Measurements from ENCODE around the gene ZNF503.
"Not testable (repeated sequence)": the region's sequence is repeated elsewhere in the genome, so short reads cannot be mapped to it uniquely, and the experiment has no call there.

Gene ZNF503

DNA sequence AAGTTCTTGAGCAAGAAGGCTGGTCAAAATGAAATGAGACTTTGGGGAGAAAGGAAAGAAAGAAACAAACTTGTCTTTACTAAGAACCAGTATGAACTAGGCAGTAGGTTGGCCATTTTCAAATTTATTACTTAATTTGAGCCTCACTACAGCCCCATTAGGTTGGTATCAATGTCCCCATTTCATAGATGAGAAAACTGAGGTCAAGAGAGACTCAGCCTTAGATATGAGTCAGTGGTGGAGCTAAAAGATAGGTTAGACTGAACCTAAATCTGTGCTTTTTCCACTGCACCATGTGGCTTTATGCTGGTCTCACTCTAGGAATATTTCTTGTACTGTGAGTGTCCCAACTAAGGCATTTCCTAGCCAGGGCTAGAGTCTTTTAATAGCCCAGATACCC, 8.8 kb downstream of the ZNF503 start:
- no peak for DNase-seq

DNA sequence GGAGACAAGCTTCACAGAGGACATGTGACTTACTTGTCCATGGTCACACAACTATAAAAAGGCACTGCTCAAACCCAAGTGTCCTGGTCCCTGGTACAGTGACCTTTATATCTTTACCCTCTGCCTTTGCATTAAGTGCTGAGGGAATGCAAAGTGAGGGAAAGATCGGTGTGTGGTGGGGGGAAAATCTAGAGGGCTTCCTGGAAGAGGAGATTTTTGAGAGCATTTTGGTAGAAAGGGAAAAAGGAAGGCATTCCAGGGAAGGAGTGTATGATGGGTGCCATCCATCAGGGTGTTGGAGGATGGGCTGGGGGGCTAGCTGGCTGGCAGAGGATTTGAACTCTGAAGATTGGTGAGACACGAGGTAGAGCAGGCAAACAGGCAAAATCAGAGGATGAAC, 9.3 kb downstream of the ZNF503 start:
- DNase-seq = no peak

DNA sequence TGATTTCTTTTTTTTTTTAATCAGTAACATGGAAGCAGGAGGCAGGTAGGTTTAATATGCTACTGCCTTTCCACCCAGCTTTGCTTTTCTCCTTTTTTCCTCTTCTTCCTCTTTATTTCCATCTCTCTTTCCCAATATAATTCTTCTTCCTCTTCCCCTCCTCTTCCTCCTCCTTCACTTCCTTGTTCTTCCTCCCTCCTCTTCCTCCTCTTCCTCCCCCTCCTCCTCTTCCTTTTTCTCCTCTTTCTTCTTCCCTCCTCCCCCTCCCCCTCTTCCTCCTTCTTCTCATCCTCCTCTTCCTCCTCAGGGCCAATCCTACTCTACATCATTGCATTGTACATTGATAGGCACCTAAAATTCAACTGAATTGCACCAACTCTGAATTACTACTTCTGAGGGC, 11.4 kb downstream of the ZNF503 start:
- DNase-seq = no peak

DNA sequence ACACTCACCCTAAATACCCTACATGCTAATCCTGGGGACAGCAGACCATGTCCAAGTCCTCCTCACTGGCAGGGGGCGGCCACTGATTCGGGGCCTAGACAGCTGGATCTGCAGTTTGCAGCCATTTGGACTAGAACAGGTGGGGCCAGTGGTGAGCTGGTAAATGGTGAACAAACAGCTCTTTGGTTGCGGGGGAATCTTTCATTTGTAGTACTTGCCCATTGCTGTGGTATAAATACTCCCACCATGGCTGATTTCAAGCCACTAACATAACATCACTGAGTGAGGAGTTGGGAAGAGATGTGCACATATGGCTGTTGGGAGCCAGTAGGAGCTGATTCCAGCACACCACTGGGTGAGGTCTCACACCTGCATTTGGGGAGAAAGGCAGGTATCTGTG, 13.5 kb downstream of the ZNF503 start:
- DNase-seq = no peak

DNA sequence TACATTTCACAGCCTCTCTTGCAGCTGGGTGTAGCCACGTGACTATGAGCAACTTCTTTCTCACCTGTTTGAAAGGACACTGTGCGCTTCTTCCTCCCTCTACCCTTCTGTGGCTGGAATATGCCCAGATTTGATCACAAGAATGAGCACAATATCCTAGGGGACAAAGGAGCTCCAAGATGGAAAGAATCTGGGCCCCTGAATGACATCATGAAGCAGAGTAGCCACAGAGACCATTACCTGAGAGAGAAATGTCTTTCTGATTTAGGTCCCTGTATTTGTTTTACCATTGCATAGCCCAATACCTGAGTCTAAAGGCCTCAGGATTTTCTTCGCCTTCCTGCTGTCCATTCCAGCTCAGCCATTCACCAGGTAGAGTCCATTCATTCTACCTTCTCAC, 15.4 kb downstream of the ZNF503 start:
- no peak for DNase-seq

DNA sequence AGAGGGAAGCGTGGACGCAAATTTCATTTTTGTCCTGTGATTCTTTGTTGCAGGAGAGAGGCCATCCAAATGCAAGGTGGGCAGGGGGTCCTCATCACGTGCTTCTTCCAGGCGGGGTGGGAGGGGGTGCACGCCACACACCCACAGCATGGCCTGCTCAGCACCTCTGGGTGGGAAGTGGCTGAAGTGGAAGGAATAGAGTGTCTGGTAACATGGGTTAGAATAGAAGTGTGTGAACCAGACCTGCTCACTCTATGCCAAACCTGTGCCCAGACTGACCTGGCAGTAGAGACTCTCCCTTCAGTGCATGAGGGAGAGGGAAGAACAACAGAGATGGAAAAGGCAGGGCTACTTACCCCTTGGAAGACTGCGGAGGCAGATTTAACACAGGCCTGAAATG, 21.7 kb downstream of the ZNF503 start:
- DNase-seq = no peak

DNA sequence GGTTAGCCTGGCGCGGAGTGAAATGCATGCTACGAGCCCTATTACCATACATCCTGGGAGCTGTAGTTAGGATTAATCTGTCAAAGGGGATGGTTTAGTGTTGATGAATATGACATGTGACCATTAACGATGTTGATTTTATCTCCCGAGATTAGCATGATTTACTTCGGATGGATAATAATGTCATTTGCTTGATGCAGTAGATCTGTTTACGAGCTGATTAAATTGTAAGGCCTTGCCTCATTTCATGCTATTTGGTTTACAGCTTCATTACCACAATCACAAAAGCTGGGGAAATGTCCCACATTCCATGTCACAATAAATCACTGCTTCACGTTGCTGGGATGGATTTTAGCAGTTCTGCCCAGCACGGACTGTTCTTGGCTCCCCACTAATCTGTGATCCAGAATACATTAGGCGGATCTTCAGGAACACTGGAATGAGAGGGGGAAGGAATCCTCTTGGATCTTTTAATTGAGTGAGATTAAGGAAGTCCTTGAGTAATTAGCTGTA, 22.3 kb downstream of the ZNF503 start:
- DNase-seq = no peak

DNA sequence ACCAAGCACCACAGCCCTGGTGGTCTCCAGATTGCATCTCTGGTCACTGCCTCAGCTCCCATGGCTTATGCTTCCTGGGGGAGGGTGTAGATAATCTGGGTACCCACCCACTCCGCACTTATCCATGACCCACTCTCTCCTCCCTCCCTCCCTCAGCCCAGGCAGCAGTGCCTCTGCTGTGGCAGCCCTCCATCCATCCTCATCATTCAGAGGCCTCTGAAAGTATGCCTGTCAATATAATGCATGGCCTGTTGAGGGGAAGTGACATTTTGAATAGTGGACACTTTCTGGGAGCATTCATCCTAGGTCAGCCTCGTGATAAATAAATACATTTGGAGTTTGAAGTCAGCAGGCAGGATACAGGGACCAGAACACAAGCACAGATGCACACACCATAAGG, 23.2 kb downstream of the ZNF503 start:
- DNase-seq = no peak

DNA sequence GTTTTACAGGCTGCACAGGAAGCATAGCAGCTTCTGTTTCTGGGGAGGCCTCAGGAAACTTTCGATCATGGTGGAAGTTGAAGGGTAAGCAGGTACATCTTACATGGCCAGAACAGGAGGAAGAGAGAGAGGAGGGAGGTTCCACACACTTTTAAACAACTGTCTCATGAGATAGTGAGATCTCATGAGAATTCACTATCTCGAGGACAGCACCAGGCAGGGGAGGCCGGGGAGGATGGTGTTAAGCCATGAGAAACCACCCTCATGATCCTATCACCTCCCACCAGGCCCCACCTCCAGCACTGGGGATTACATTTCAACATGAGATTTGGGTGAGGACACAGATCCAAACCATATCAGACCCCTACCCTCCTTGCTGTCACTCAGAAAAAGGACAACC, 23.7 kb downstream of the ZNF503 start:
- DNase-seq = no peak

DNA sequence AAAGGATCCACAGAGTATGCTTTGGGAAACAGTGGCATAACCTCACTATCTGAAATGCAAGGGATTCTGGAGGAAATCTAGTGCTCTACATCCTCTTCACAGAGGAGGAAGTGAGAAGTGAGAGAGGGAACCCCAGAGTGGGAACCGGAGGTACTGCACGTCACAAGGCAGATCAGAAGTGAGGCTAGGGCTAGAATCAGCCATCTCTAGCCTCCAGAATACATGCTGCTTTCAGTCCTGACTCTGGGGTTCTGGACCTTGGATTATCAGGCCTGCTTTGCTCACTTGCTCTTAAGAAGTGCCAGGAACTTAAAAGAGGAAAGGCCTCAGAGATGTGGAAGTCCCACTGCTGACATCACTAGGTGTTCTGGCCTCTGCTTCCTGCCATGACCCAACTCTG, 25.7 kb downstream of the ZNF503 start:
- DNase-seq = no peak

DNA sequence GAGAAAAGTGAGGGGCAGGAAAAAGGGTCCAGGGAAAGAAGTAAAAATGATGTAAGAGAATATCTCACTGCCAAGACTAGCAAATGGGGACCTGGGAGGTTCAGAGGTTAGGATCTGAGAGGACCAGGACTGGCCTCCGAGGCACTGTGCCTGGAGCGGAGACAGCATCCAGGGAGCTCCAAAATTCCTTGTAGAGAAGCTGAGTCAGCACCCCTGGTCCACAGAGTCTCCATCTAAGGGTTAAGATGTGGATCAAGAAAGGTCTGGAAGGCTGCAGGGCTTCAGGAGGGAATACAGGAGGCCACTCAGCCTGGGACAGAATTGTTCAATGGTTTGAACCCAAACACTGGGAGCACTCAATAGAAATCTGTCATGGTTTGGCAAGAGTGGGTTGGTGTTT, 30.6 kb downstream of the ZNF503 start:
- DNase-seq = no peak

DNA sequence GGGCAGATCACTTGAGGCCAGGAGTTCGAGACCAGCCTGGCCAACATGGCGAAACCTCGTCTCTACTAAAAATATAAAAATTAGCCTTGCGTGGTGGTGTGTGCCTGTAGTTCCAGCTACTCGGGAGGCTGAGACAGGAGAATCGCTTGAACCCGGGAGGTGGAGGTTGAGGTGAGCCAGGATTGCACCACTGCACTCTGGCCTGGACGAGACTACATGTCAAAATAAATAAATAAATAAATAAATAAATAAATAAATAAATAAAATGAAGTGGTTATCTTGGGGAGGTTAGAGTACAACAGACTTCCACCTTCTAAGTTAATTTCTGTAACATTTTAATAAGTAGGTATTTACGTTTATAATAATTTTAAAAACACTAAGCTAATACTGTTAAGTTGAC, 31.7 kb downstream of the ZNF503 start:
- DNase-seq = not testable (repeated sequence)

DNA sequence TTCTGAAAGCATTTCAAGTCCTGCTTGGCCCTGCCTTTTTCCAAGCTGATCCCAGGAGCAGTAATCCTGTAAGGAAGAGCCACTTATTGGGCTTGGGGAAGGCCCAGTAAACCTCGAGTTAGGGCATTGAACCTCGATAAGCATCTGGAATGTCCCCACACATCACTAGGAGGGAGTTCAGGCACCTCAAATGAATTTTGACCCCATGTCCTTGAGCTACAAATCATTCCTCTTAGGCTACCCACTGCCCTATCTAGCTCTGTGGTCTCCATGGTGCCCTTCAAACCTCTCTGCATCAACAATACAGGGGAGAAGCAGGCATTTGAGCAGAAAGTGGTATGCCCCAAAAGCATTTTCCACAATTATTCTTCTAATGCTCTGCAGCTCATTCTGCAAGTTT, 33.7 kb downstream of the ZNF503 start:
- no peak for DNase-seq

DNA sequence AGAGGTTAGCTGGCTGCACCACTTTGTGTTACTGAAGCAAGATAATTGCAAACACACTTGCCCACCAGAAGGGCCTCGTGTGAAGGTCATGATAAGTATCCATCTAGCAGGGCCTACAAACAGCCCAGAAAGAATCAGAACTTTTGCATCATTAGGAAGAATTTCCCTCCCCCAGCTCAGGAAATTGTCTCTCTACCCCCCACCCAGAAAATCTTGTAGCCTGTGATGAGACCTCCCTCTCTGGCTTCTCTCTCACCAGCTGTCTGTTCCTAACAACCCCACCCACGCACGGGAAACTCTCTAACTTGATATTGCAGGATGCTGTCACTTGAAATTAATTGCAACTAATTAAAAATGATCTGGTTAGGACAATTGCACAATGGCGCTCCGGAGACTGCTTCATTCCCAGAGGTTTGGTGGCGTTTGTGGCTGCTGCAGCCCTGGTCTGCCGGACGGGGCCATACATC, 34.5 kb downstream of the ZNF503 start:
- peak; percentile 13 for DNase-seq

DNA sequence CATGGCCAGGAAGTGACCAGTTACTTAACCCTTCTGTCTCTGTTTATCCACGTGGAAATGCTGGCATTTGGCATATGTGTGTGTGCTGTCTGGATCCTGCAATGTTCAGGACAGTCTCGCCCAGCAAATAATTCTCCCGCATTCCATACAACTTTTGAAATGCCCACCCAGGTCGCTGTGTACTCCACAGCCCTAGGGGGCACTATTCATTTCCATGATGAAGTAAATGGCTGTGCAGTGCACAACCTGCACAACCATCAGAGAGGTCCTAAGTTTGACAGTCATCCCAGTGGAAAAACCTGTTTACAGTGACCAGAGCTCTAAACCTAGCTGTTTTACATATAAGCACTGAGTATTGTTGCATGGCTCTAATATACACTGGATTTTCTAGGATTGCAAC, 38.1 kb downstream of the ZNF503 start:
- no peak for DNase-seq

DNA sequence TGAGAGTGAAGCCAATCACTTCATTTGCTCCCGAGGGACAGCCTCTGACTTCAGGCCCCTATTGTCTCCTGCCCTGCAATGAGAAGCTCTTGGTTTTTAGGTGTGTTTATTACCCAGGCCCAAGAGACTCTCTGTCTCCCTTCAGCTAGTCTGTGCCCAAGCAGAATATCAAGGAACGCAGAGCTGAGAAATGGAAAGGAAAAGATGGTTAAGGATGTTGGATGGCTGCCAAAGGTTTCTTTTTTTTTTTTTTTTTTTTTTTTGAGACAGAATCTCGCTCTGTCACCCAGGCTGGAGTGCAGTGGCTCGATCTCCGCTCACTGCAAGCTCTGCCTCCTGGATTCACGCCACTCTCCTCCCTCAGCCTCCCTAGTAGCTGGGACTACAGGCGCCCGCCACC, 41.7 kb downstream of the ZNF503 start:
- DNase-seq = not testable (repeated sequence)

DNA sequence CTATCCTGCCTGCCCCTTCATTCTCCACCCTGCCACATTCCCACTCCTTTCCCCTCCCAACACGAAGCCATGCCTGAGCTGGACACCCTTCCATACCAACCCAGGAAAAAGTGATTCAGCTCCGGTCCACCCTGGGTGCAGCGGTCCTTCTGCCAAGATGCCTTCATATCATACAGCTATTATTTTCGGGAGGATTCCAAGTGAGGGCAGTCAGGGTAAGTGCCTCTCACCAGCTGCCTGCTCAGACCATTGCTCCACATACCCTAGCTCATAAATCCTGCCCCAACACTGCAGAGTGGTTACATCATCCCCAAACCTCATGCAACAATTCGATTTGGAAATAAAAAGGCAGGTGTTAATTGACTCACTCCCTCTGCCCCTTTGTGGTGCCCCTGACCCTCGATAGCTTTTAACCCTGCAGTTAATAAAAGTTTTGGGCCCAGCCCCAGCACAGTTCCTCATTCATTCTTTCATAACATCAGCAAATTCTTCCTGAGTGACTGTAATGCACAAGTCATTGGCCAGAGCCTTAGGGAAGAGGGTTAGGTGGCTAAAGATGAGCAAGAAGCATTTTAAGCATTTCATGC, 42.6 kb downstream of the ZNF503 start:
- no peak for DNase-seq

DNA sequence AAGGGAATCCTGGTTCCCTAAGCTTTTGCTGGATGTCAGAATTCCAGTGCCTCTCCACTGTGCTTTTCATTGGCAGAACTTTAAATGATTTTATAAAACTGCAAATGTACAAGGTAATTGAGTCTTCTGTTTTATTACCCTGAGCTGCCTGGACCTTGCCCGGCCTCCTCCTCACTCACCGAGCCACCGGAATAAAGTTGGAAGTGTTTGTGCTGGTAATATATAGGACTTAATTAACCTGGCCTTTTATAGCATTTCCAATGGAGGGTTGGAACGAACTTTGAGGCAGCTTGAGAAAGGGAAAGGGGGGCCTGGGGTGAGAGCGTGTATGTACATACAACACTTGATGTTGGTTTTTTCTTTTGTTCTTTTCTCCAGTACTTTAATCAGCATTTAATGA, 43.4 kb downstream of the ZNF503 start:
- no peak for DNase-seq

DNA sequence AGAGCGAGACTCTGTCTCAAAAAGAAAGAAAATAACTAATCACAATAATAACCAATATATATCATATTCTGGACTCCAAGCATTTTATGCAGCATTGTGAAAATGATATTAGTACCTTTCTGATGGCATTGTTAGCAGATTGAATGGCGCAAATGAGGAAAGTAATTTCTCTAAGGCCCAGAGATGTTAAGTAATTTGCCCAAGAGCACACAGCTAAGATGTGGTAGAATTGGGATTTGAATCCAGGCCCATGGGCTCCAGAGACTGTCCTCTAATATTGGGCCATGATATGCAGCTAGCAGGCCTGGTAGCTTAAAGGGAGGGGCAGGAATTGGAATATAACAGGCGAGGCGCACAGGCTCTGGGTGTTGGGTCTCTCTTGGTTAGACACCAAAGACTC, 44.1 kb downstream of the ZNF503 start:
- no peak for DNase-seq

DNA sequence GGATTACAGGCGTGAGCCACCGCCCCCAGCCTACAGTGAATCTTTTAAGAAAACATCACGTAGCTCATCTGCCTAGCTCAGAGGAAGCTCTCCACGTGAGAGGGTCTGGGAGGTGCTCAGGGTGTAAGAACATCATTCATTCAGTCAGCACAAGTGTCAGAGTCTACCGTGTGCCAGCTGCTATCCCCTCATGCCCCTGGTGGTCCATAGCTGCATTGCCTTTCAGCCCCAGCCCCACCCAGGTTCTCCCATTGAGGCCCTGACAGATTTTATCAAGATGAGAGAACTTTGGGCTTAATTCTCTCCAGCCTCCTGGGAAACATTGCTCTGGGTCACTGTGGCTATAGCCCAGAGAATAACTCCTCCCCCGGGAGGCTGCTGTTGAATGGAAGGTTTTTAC, 45.1 kb downstream of the ZNF503 start:
- DNase-seq = no peak

DNA sequence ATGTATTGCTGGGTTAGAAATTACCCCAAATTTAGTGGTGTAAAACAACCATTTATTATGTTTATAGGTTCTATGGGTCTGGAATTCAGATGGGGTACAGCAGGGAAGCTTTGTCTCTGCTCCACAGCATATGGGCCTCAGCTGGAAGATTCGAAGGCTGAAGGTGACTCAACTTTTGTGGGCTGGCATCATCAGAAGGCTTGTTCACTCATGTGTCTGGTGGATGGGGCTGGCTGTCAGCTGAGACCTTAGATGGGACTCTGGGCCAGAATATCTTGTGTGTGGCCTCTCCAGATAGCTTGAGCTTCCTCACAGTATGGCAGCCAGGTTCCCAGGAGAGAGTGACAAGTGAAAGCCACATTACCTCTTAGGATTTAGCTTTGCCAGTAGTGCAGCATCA, 45.9 kb downstream of the ZNF503 start:
- DNase-seq = no peak

DNA sequence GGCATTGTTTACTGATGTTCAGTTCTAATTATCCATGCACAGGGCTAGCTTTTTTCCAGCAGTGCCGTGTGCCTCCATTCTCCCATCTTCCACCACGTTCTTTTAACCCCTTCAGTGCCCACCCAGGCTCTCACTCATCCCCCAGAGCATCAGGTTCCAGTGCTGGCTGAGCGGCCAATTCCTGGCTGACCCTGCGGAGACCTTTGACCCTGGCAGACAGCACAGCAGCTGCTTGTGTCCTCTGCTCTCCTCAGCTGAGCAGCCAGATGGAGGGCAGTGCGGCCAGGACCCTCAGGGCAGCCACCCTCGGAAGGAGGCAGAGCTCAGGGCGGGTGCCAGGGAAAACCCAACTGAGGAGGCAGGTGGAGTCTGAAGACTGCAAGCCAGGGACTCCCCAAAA, 48.4 kb downstream of the ZNF503 start:
- DNase-seq = no peak

DNA sequence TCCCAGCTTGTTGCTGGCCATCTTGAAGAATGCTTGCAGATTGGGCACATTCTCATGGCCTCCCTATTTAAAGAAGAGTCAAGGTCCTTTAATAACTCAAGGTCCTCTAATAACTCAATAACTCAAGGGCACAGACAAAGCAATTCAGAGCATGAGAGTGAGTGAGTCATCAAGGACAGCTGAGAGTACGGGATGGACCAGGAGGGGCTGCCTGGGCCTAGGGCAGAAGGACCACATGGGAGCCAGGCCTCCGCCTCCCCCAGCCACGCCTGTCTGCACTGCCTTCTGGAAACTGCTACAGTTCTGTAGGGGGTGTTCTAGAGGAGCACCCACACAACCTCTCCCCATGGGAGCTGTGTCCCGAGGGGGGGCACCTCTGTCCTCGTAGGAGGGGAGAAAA, 48.9 kb downstream of the ZNF503 start:
- no peak for DNase-seq

DNA sequence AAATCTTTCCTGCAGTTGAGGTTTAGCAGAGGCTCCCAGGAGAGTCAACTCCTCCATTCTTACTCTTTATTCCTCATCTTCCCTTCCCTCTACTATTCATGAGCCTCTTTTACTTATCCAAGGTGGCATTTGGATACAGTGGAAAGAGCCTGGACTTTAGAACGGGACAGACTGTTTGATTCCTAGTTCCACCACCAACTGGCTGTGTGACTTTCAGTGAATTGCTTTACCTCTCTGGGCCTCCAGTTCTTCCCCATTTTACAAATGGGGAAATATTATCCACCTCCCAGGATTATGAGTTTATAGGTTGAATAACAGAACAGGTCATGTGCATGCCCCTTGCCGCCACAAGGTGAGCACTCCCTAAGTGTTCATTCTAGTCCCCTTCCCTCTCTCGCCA, 49.9 kb downstream of the ZNF503 start:
- DNase-seq = no peak

DNA sequence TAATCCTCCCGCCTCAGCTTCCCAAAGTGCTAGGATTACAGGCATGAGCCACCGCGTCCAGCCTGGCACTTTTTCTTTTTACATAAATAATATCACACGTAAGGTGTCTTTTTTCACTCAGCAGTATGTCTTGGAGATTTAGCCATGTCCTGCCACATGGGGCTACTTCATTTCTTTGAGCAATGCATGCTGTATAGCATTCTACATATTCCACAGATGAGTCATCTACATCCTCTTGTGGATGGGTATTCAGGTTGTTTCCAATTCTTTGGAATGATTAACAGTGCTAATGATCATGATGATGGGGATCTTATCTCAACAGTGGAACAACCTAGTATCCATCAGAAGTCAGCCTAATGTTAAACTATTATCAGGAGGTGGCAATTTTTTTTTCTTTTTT, 50.8 kb downstream of the ZNF503 start:
- no peak for DNase-seq

Measured in NCI-H2227 treated with DMSO at 0.1 percent for 48 hours (cell line).